Measurements from ENCODE around the gene CYBC1.

DNA sequence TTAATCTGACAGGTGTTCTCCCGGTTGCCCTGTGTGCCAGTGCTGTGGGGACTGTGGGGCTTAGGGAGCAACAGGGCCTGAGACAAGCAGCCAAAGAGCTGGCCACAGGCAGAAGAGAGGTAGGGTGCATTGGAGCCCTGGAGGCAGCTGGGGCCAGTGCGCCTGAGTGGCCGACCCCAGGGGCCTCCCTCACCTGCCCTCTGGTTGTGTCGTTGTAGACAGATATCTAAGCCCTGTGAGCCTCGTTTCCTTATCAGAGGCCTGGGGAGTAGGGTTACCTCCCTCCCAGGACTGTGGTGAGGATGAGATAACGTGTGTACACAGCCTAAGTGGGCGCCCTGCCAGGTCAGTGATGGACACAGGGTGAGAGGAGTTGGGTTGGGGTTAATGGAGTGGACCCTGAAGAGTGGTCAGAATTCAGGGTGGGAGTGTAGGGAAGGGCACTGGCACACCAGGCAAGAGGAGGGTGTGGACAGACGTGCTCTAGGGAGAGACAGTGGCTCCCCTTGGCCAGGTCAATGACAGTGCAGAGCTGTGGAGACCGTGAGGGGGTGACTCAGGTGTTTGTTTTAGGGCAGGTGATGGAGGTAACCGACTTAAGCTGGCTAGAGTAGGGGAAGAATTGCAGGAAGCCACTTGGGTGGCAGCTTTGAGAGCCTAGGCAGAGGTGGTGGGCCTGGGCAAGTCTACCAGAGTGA is 11.4 kb upstream of the CYBC1 start:
- TF ChIP-seq YY1 (IDR thresholded peaks at IDR 0.05; ENCODE audit: insufficient read depth, insufficient read length) (no peak), ZNF274 (IDR thresholded peaks at IDR 0.05; ENCODE audit: low read depth, low read length) (no peak), SUZ12 (IDR thresholded peaks at IDR 0.05; ENCODE audit: extremely low read depth, insufficient read depth, insufficient read length) (no peak)

Data from NT2/D1 (cell line).